Spleen (tissue), 7 donors: ENCODE results near the gene ST7.

Experiments used
- CTCF ChIP-seq, 11 experiments: fragments of 200-600 bp in 7 of 11; fragments of 450-650 bp in 4 of 11; sonication (generic) in 4 of 11; IDR thresholded peaks in 8 of 11; conservative IDR thresholded peaks in 3 of 11; 1 replicate in 7 of 11; 2 replicates in 4 of 11; pipeline versions ENCODE4 v1.4.0 to v1.8.0; 2016 to 2021; ENCODE audit warnings: antibody characterized with exemption in 11 of 11, inconsistent platforms in 4 of 11, mild to moderate bottlenecking in 1 of 11
- POLR2A ChIP-seq, 3 donors: fragments of 450-650 bp; IDR thresholded peaks; one replicate each; pipeline ENCODE4 v1.5.1; 2017; ENCODE audit warnings: antibody characterized with exemption in 3 of 3, mild to moderate bottlenecking in 1 of 3
- POLR2AphosphoS5 ChIP-seq, 3 donors: sonication (generic); formaldehyde crosslinking; IDR thresholded peaks; one replicate each; pipeline ENCODE4 v1.5.1; 2017; ENCODE audit warnings: antibody characterized with exemption in 3 of 3
- donor health status: DM: no; HTN: no; CAD: no; lungs with moderate emphysema.
- donor health status: DM: no; HTN: no; CAD: no.
- donor health status: DM: no; HTN: no; CAD: no.

GRCh38 chr7:117004899-117005298, 51.6 kb downstream of the ST7 start:
- no peak for TF ChIP-seq CTCF (IDR thresholded peaks at IDR 0.05 in 8 of 11, conservative IDR thresholded peaks at IDR 0.05 in 3 of 11)
- TF ChIP-seq POLR2AphosphoS5 (IDR thresholded peaks at IDR 0.05) = no peak
- TF ChIP-seq POLR2A (IDR thresholded peaks at IDR 0.05) = no peak
